Midbrain (tissue), 1 donor: ENCODE results near the gene ACADVL.
"Not testable (repeated sequence)": the region's sequence is repeated elsewhere in the genome, so short reads cannot be mapped to it uniquely, and the experiment has no call there.

Experiments used
- DNase-seq: peaks from one replicate; lab custom pipeline; 2025; lab: John Stamatoyannopoulos, UW

The ACADVL gene

GRCh38 chr17:7219812-7220592, at the start of gene ACADVL, which contains the start of gene DLG4:
Gene ACADVL (plus strand): TSS chr17:7219938. CDS start chr17:7219985, 47 bp downstream.
Gene DLG4 (minus strand): TSS chr17:7219836.
- peak; percentile 89 for DNase-seq

- DNase-seq, result not testable (repeated sequence)
These were observed 47.1 kb upstream of the ACADVL start for GRCh38 chr17:7172522-7173191.

GRCh38 chr17:7173687-7174602, 45.8 kb upstream of the ACADVL start:
- DNase-seq, result peak; percentile 10

GRCh38 chr17:7174603-7175326, 45.0 kb upstream of the ACADVL start:
- DNase-seq, result no peak

GRCh38 chr17:7175330-7175733, 44.4 kb upstream of the ACADVL start:
- DNase-seq, result no peak

GRCh38 chr17:7176107-7176840, 43.5 kb upstream of the ACADVL start:
- DNase-seq, result no peak

GRCh38 chr17:7176841-7177190, 42.9 kb upstream of the ACADVL start:
- no peak for DNase-seq

GRCh38 chr17:7177191-7177953, 42.4 kb upstream of the ACADVL start:
- peak; percentile 54 for DNase-seq

- no peak for DNase-seq
These were observed 41.7 kb upstream of the ACADVL start for GRCh38 chr17:7177954-7178477.

- no peak for DNase-seq
These were observed 40.8 kb upstream of the ACADVL start for GRCh38 chr17:7178973-7179316.

- no peak for DNase-seq
These were observed 40.2 kb upstream of the ACADVL start, which contains the start of gene ASGR1 for GRCh38 chr17:7179317-7180254. Gene ASGR1 (minus strand): TSS chr17:7179370. CDS start chr17:7178563, 807 bp downstream.

- not testable (repeated sequence) for DNase-seq
These were observed 37.6 kb upstream of the ACADVL start for GRCh38 chr17:7182101-7182500.

- DNase-seq, result no peak
These were observed 36.2 kb upstream of the ACADVL start for GRCh38 chr17:7183433-7184090.

- peak; percentile 0 for DNase-seq
These were observed 35.6 kb upstream of the ACADVL start for GRCh38 chr17:7184091-7184488.

- no peak for DNase-seq
These were observed 35.1 kb upstream of the ACADVL start for GRCh38 chr17:7184647-7185046.

GRCh38 chr17:7186241-7186640, 33.5 kb upstream of the ACADVL start:
- no peak for DNase-seq

- DNase-seq, result no peak
These were observed 29.3 kb upstream of the ACADVL start for GRCh38 chr17:7190276-7190917.

GRCh38 chr17:7191069-7191468, 28.7 kb upstream of the ACADVL start:
- no peak for DNase-seq
